ENCODE data around the gene HTR4. TPM values are rescaled to one million over a fixed set of nuclear protein-coding genes. Genes with fewer than 3 reads are reported as not detected.
"Not testable (repeated sequence)": the region's sequence is repeated elsewhere in the genome, so short reads cannot be mapped to it uniquely, and the experiment has no call there.

HTR4 gene
- polyA plus RNA-seq, 4 donors: 0.05 to 0.11 (median 0.05) TPM; not detected in 1

- DNase-seq (ENCODE audit: low read depth in 4 of 4, low spot score in 2 of 4): no peak
Observed at GRCh38 chr5:148484651-148485050, 169.7 kb downstream of the HTR4 start.

DNA sequence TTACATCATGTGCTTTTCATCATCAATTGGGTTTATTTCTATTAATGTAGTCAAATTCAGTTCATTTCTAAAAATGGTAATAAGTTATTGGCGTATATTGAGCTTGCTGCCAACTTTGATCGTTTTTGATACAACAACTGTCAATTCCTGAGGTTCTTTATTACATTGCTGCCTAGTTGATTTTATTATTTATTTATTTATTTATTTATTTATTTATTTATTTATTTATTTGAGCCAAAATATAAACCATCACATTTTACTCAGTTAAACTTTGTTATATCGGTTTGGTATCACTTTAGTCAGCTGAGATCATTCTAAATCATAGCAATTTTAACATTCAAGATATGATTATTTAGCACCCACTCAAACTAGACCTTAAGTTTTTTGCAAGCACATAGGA lies 170.6 kb downstream of the HTR4 start:
- DNase-seq (ENCODE audit: low read depth in 4 of 4, low spot score in 2 of 4): no peak

GRCh38 chr5:148482697-148483462 lies 171.4 kb downstream of the HTR4 start:
- DNase-seq (ENCODE audit: low read depth in 4 of 4, low spot score in 2 of 4): peak in 2 of 4 donors; percentile 2 to 8

DNA sequence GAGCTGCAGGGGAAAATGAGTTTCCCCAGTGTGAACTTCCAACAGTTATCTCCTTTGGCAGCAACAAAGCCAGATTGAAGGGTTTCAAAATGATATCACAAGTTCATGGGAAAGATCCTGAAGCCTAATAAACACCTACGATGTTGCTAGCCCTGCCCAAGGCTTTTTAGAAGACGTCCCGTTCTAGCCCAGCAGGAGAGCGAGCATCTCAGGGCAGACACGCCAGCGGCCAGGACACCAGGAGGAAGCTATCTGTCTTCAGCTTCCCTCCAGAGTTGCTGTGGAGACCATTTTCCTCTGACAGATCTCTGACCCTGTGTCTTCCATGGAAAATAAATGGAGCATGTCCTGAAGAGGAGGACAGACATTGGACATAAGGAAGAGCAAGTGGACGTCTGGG lies 172.1 kb downstream of the HTR4 start:
- DNase-seq (ENCODE audit: low read depth in 4 of 4, low spot score in 2 of 4): no peak

GRCh38 chr5:148477429-148477828 lies 176.9 kb downstream of the HTR4 start:
- no peak for DNase-seq (ENCODE audit: low read depth in 4 of 4, low spot score in 2 of 4)

- no peak for DNase-seq (ENCODE audit: low read depth in 4 of 4, low spot score in 2 of 4)
Observed at GRCh38 chr5:148476302-148476701, 178.0 kb downstream of the HTR4 start.

GRCh38 chr5:148474025-148474511 lies 180.3 kb downstream of the HTR4 start:
- DNase-seq (ENCODE audit: low read depth in 4 of 4, low spot score in 2 of 4): no peak

GRCh38 chr5:148471379-148471778 lies 182.9 kb downstream of the HTR4 start:
- DNase-seq (ENCODE audit: low read depth in 4 of 4, low spot score in 2 of 4): no peak

- DNase-seq (ENCODE audit: low read depth in 4 of 4, low spot score in 2 of 4): no peak
Observed at GRCh38 chr5:148469501-148469935, 184.8 kb downstream of the HTR4 start.

DNA sequence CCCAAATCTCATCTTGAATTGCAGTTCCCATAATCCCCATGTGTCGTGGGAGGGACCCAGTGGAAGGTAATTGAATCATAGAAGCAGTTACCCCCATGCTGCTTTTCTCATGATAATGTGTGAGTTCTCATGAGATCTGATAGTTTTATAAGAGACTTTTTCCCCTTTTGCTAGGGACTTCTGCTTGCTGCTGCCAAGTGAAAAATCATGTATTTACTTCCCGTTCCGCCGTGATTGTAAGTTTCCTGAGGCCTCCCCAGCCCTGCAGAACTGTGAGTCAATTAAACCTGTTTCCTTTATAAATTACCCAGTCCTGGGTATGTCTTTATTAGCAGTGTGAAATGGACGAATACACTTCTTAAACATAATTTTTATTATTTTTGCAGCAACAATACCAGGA lies 185.6 kb downstream of the HTR4 start:
- not testable (repeated sequence) for DNase-seq (ENCODE audit: low read depth in 4 of 4, low spot score in 2 of 4)

GRCh38 chr5:148467958-148468357 lies 186.4 kb downstream of the HTR4 start:
- DNase-seq (ENCODE audit: low read depth in 4 of 4, low spot score in 2 of 4): no peak

DNA sequence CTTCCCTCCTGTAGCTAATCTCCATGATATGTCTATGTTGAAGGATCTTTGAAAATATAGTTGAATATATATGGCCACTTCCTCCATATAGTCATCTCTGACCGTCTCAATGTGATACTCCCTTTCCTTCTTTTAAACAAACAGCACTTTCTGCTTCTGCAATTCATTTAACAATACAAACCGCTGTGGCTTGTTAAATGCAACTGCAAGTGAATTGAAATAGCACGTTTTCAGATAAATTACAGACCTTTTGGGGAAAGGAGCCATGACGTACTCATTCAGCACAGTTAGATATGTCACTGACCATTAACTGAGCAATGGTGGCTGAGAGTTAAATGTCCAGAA lies 188.1 kb downstream of the HTR4 start:
- no peak for DNase-seq (ENCODE audit: low read depth in 4 of 4, low spot score in 2 of 4)

GRCh38 chr5:148465381-148466235 lies 188.7 kb downstream of the HTR4 start:
- no peak for DNase-seq (ENCODE audit: low read depth in 4 of 4, low spot score in 2 of 4)

- DNase-seq (ENCODE audit: low read depth in 4 of 4, low spot score in 2 of 4): no peak
Observed at GRCh38 chr5:148459669-148460068, 194.7 kb downstream of the HTR4 start.

DNA sequence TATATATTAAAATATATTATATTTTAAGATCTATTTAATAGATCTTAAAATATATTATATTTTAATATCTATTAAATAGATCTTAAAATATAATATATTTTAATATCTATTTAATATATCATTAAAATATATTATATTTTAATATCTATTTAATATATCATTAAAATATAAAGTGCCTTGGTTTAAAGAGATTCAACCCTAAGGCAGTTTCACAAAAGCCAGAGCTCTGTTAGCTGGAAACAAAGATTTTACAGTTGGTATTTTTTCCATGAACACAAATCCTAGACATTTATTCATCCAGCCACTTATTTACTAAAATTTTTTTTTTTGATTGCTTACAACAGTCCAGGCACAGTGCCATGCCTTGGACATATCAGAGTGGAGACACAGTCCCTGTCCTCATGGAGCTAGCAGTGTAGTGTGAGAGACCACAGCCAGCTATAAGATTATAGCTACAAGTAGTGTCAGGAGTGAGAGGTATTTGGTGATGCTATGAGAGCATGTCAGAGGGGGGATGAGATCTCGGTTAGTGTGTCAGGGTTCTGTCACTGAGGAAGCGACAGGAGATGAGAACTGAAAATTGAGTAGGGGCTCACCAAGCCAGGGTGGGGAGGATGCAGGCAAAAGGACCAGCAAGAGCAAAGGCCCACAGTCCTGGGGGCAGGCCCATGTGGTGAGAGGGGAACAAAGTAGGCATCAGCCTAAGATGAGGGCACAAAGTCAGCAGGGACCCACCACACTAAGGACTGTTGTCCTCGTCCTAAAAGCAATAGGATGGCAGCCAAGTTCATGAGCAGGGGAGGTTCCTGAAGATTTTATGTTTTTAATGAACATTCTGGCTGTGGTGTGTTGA lies 196.1 kb downstream of the HTR4 start:
- DNase-seq (ENCODE audit: low read depth in 4 of 4, low spot score in 2 of 4): no peak

DNA sequence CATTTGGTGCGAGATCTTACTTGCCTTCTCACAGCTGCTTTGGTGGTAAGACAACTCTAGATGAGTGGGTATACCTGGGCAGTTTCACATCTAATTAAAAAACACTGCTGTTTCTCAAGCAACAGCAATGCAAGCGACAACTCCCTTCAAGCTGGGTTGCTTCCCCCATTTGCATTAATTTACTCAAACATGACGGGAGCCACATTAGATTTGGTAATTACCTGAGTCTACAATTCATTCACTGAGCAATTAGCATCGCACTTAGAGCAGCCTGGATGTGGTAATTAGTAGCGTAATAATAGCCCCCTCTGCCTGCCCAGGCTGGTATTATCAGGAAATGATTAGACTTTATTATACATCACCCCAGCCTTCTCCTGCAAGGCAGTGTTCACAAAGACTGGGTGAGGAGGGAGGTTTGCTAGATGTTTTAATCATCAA lies 197.1 kb downstream of the HTR4 start:
- peak in 1 of 4 donors; percentile 17 for DNase-seq (ENCODE audit: low read depth in 4 of 4, low spot score in 2 of 4)

GRCh38 chr5:148455185-148455584 lies 199.1 kb downstream of the HTR4 start:
- DNase-seq (ENCODE audit: low read depth in 4 of 4, low spot score in 2 of 4): no peak

- no peak for DNase-seq (ENCODE audit: low read depth in 4 of 4, low spot score in 2 of 4)
Observed at GRCh38 chr5:148454576-148454975, 199.8 kb downstream of the HTR4 start.

- no peak for DNase-seq (ENCODE audit: low read depth in 4 of 4, low spot score in 2 of 4)
Observed at GRCh38 chr5:148452499-148453193, 201.7 kb downstream of the HTR4 start.

DNA sequence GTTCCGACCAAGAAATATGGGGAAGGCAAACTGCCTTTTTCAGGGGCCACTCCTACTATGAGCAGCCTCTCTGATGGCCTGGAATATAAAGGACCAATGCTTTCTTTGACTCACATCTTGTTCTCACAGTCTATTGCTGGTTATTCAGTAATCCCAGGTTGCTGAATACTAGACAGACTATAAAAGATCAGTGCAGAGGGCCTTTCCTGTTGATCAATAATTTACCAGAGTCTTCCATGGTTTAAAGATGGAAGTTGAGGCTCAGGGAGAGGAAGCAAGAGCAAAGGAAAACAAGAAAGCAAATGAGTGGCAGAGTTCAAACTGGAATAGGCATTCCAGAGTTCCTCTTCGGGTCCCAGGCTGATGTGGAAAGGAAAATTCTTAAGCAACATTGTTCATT lies 207.7 kb downstream of the HTR4 start:
- DNase-seq (ENCODE audit: low read depth in 4 of 4, low spot score in 2 of 4): peak in 1 of 4 donors; percentile 15

Measured in left renal cortex interstitium (tissue), 4 donors.